Transverse colon (tissue), 4 donors: Measurements from ENCODE around the gene CEP120.

Source experiments
- CTCF ChIP-seq, 5 experiments: fragments of 200-600 bp in 3 of 5; fragments of 450-650 bp in 2 of 5; sonication (generic) in 3 of 5; IDR thresholded peaks; 1 replicate in 2 of 5; 2 replicates in 3 of 5; pipeline ENCODE4 v1.5.1; 2016 to 2017; ENCODE audit warnings: antibody characterized with exemption in 5 of 5, inconsistent platforms in 3 of 5, mild to moderate bottlenecking in 2 of 5, moderate library complexity in 1 of 5
- POLR2A ChIP-seq: fragments of 450-650 bp; IDR thresholded peaks from one replicate; pipeline ENCODE4 v1.6.1; 2016; ENCODE audit warnings: antibody characterized with exemption, mild to moderate bottlenecking, moderate library complexity
- POLR2AphosphoS5 ChIP-seq, 3 donors: sonication (generic); formaldehyde crosslinking; IDR thresholded peaks; one replicate each; pipeline ENCODE4 v1.6.1; 2016; ENCODE audit warnings: antibody characterized with exemption in 3 of 3

- TF ChIP-seq CTCF (IDR thresholded peaks at IDR 0.05), result no peak
- TF ChIP-seq POLR2A, result no peak
- no peak for TF ChIP-seq POLR2AphosphoS5 (IDR thresholded peaks at IDR 0.05)
These were observed 53.7 kb downstream of the CEP120 start for GRCh38 chr5:123369371-123369968.
